ENCODE results near the gene CAGE1. TPM values are rescaled to one million over a fixed set of nuclear protein-coding genes. Genes with fewer than 3 reads are reported as not detected.

Gene CAGE1
- polyA plus RNA-seq, 1 donor (not counting 4 experiments of a cell fraction or from before 2014, with no cell fraction given): 0.04 TPM

- no peaks in the 10 kb centered on the region for H3K36me3 ChIP-seq (ENCODE audit: control insufficient read depth in 2 of 2, extremely low read depth in 1 of 2, insufficient read depth in 2 of 2, low read length in 2 of 2)
- FAIRE-seq: no peak
Observed at GRCh38 chr6:7381092-7381491, 8.4 kb downstream of the CAGE1 start.

GRCh38 chr6:7378740-7379139 is 10.8 kb downstream of the CAGE1 start:
- Histone ChIP-seq H3K9me1 (ENCODE audit: control insufficient read depth, extremely low read depth, insufficient read depth, low read length) (no peaks in the 10 kb centered on the region), H2AFZ (ENCODE audit: control insufficient read depth, low read length) (no peak overlapping the region), H3K36me3 (ENCODE audit: control insufficient read depth in 2 of 2, extremely low read depth in 1 of 2, insufficient read depth in 2 of 2, low read length in 2 of 2) (no peaks in the 10 kb centered on the region), H3K4me2 (ENCODE audit: control insufficient read depth, extremely low read depth, insufficient read depth, low read depth, low read length) (no peak overlapping the region), H3K4me3 (ENCODE audit: control insufficient read depth in 2 of 3, extremely low read depth in 1 of 3, insufficient read depth in 2 of 3, low read depth in 1 of 3, low read length in 3 of 3) (no peak overlapping the region), H3K27me3 (ENCODE audit: control insufficient read depth, extremely low read depth, insufficient read depth, low read length) (no peaks in the 10 kb centered on the region), H3K4me1 (ENCODE audit: control insufficient read depth, extremely low read depth, insufficient read depth, low read length) (peaks cover 4% of the 10 kb centered on the region), H3K9ac (ENCODE audit: control insufficient read depth, extremely low read depth, insufficient read depth, low read length) (no peak overlapping the region), H3K27ac (ENCODE audit: control insufficient read depth, insufficient read depth, low read length) (no peak overlapping the region), H3K9me3 (ENCODE audit: control insufficient read depth, low read depth, low read length) (no peaks in the 10 kb centered on the region), H4K20me1 (ENCODE audit: control insufficient read depth, extremely low read depth, insufficient read depth, low read length) (no peaks in the 10 kb centered on the region), H3K79me2 (ENCODE audit: control insufficient read depth, insufficient read depth, low read length) (no peaks in the 10 kb centered on the region)
- TF ChIP-seq CTCF (optimal IDR thresholded peaks at IDR 0.05 in 1 of 3, IDR thresholded peaks at IDR 0.05 in 1 of 3, conservative IDR thresholded peaks at IDR 0.05 in 1 of 3; ENCODE audit: extremely low read depth in 1 of 3, insufficient read depth in 2 of 3, low read length in 3 of 3) (no peak), EZH2 (IDR thresholded peaks at IDR 0.05; ENCODE audit: low read length) (no peak)
- FAIRE-seq (no peak), DNase-seq (ENCODE audit: low read depth, low spot score) (no peak)
- dilution Hi-C loops (cut with MboI; ENCODE audit: extremely low pct_ligation_motif_present, low sequenced_read_pairs): loop anchor here (5.0 kb wide), 1 partner anchor 46 kb away; no protein-coding TSS in a partner anchor

More at GRCh38 chr6:7381092-7381491, 8.4 kb downstream of the CAGE1 start:
- TF ChIP-seq EZH2 (IDR thresholded peaks at IDR 0.05; ENCODE audit: low read length): no peak
- TF ChIP-seq CTCF (optimal IDR thresholded peaks at IDR 0.05 in 1 of 3, IDR thresholded peaks at IDR 0.05 in 1 of 3, conservative IDR thresholded peaks at IDR 0.05 in 1 of 3; ENCODE audit: extremely low read depth in 1 of 3, insufficient read depth in 2 of 3, low read length in 3 of 3): no peak
- H3K79me2 ChIP-seq (ENCODE audit: control insufficient read depth, insufficient read depth, low read length): no peaks in the 10 kb centered on the region
- no peak overlapping the region for H2AFZ ChIP-seq (ENCODE audit: control insufficient read depth, low read length)
- no peak overlapping the region for H3K27ac ChIP-seq (ENCODE audit: control insufficient read depth, insufficient read depth, low read length)
- no peak overlapping the region for H3K4me3 ChIP-seq (ENCODE audit: control insufficient read depth in 2 of 3, extremely low read depth in 1 of 3, insufficient read depth in 2 of 3, low read depth in 1 of 3, low read length in 3 of 3)
- H3K27me3 ChIP-seq (ENCODE audit: control insufficient read depth, extremely low read depth, insufficient read depth, low read length): no peaks in the 10 kb centered on the region
- H3K9me3 ChIP-seq (ENCODE audit: control insufficient read depth, low read depth, low read length): no peaks in the 10 kb centered on the region
- DNase-seq (ENCODE audit: low read depth, low spot score): no peak
- no peaks in the 10 kb centered on the region for H4K20me1 ChIP-seq (ENCODE audit: control insufficient read depth, extremely low read depth, insufficient read depth, low read length)
- no peak overlapping the region for H3K9ac ChIP-seq (ENCODE audit: control insufficient read depth, extremely low read depth, insufficient read depth, low read length)
- no peaks in the 10 kb centered on the region for H3K4me1 ChIP-seq (ENCODE audit: control insufficient read depth, extremely low read depth, insufficient read depth, low read length)
- H3K4me2 ChIP-seq (ENCODE audit: control insufficient read depth, extremely low read depth, insufficient read depth, low read depth, low read length): no peak overlapping the region
- dilution Hi-C loops (cut with MboI; ENCODE audit: extremely low pct_ligation_motif_present, low sequenced_read_pairs): no loop called here
- no peaks in the 10 kb centered on the region for H3K9me1 ChIP-seq (ENCODE audit: control insufficient read depth, extremely low read depth, insufficient read depth, low read length)

All from keratinocyte (primary cell).